AG04450 (cell line): ENCODE measurements around the gene PRKCH. TPM values are rescaled to one million over a fixed set of nuclear protein-coding genes. Genes with fewer than 3 reads are reported as not detected.
A peak's percentile ranks its signal among the peaks of the same experiment; 100 is the strongest.

ENCODE experiments used
- CTCF ChIA-PET: fragments of 300-600, 350-600 bp; formaldehyde crosslinking; extraction: SDS; loops from one replicate; lab custom pipeline; 2022; ENCODE audit warnings: antibody characterized with exemption, inconsistent platforms; lab: Charles Lee
- POLR2A ChIA-PET: fragments of 350-600 bp; formaldehyde crosslinking; extraction: SDS; loops from one replicate; lab custom pipeline; 2021; ENCODE audit warnings: antibody characterized with exemption, inconsistent platforms; lab: Yijun Ruan, JAX
- DNase-seq: peaks from one replicate; pipeline ENCODE4 v3.0.0-alpha.2; 2011; ENCODE audit warnings: low read depth, low spot score
- H3K27ac ChIP-seq: one replicate; pipeline ENCODE4 v1.5.1; 2012; ENCODE audit warnings: low read depth, low read length, control low read depth
- H3K27me3 ChIP-seq: one replicate; pipeline ENCODE4 v1.6.0; 2012; ENCODE audit warnings: low read length; ENCODE audit not compliant: control insufficient read depth, insufficient read depth
- H3K4me3 ChIP-seq: 2 replicates; pipeline ENCODE4 v1.5.1; 2011; ENCODE audit warnings: mild to moderate bottlenecking, low read depth, low read length, control low read depth
- H3K9me3 ChIP-seq: 2 replicates; pipeline ENCODE4 v1.5.1; 2012; ENCODE audit warnings: low read length; ENCODE audit not compliant: control insufficient read depth, insufficient read depth
- polyA plus RNA-seq: library from polyadenylated mRNA; depleted of rRNA; stranded (reverse); fragments of >200 nt; gene quantifications from 2 replicates; pipeline ENCODE4 v1.2.3, GENCODE V29; 2011
- TF ChIP-seq, protein P1 (sequence below): IDR thresholded peaks from 2 replicates; pipeline ENCODE4 v1.5.1; 2011; ENCODE audit warnings: low read depth, low read length, control low read depth, inconsistent platforms

The PRKCH gene
- polyA plus RNA-seq, 1 experiment: 1.6 TPM

DNA sequence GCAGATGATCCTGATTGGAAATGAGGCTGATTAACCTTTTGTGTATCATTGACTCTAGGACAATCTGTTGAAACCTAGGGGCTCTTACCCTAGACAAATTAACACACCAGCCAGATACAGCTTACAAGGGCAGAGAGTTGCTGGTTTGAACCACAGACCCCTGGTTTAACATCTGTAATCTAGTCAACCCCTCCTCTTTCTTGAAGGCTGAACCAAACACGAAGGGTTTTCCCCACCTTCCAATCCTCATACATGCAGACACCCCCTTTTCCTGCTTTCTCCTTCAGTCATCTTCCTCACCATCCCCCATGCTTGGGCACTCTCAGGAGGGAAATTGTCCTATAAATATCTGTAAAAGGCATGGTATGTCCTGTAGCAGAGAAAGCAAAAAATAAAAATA, 247.9 kb downstream of the PRKCH start:
- ChIA-PET CTCF (interaction anchor here (1.3 kb wide), 1 partner anchor 36 kb away, joined by 3 read pairs; no protein-coding TSS in a partner anchor), POLR2A (no interaction called here)
- H3K4me3 ChIP-seq: no peak overlapping the region
- no peaks in the 10 kb centered on the region for H3K9me3 ChIP-seq
- TF ChIP-seq, protein P1, sequence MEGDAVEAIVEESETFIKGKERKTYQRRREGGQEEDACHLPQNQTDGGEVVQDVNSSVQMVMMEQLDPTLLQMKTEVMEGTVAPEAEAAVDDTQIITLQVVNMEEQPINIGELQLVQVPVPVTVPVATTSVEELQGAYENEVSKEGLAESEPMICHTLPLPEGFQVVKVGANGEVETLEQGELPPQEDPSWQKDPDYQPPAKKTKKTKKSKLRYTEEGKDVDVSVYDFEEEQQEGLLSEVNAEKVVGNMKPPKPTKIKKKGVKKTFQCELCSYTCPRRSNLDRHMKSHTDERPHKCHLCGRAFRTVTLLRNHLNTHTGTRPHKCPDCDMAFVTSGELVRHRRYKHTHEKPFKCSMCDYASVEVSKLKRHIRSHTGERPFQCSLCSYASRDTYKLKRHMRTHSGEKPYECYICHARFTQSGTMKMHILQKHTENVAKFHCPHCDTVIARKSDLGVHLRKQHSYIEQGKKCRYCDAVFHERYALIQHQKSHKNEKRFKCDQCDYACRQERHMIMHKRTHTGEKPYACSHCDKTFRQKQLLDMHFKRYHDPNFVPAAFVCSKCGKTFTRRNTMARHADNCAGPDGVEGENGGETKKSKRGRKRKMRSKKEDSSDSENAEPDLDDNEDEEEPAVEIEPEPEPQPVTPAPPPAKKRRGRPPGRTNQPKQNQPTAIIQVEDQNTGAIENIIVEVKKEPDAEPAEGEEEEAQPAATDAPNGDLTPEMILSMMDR: no peak
- no peak for DNase-seq
- H3K27me3 ChIP-seq: no peaks in the 10 kb centered on the region
- H3K27ac ChIP-seq: peak overlapping the region; percentile 41

DNA sequence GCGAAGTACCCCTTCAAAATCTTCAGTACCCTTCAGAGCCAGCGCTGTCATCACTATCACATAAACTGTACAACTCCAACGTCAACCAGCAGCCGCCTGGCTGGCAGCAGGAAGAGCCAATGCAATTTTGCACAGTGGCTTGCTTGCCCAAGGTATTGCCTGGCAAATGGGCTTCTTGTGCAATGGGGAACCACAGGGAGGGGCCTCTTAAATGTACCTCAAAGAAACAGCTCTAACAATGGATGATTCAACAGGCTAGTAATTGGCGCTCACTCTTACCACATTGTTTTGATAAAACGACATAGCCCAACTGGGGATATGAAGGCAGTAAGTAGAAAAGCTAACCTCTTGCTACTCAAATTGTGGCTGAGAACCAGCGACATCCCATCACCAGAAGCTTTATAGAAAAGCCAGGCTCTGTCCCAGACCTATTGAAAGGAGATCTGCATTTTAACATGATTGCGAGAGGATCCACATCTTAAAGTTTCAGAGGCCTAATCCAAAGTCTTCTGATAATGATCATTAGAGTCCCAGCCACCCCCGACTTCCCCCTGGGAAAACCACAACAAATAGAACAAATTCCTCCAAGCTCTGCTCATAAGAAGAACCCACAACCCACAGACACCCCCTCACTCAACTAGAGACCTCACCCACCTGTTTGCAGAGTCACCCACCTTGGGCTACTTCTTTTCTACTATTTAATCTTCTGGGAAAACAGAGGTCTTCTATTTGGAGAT, 248.6 kb downstream of the PRKCH start:
- ChIA-PET CTCF (interaction anchor here (0.7 to 1.3 kb wide), 3 partner anchors 25 to 94 kb away, joined by 3 read pairs; no protein-coding TSS in a partner anchor), POLR2A (interaction anchor here (0.6 kb wide), 1 partner anchor 19 kb away, joined by 3 read pairs; no protein-coding TSS in a partner anchor)
- Histone ChIP-seq H3K9me3 (no peaks in the 10 kb centered on the region), H3K27me3 (no peaks in the 10 kb centered on the region), H3K27ac (peak overlapping the region; percentile 41), H3K4me3 (no peak overlapping the region)
- no peak for DNase-seq
- TF ChIP-seq, protein P1: no peak

DNA sequence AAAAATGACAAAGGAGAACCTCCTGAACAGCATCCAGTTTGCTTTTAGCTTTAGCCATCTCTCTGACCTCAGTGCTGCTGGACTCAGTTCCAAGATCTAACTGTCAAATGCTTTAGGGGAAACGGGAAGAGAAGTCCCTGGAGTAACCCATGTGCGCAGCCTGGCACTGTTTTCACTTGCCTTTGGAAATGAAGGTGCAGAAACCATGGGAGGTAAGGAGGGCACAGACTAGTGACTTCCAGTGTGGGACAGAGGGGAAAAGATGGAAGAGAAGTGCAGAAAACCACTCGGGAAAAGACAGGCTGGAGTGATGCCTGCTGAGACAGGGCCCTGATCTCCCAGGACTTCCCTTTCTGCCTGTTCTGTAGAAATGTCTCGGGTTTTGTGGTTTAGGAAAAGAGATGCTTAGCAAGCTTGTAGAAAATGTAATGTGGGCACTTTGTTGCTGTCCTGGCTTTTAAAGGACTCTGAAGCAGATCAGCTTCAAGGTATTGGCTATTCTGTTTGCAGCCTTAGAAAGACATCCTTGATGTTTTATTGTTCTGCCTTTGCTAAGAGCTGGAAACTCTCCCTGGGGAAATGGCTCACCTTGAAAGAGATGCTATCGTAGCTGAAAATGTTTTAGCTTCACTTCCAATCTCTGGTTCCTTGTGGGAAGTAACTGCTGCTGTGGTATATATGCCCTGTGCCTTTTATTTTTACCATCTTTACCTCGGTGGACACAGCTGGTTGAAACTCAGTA, 249.3 kb downstream of the PRKCH start:
- DNase-seq: no peak
- TF ChIP-seq, protein P1: no peak
- CTCF ChIA-PET: interaction anchor here (0.7 to 1.7 kb wide), 3 partner anchors 24 to 96 kb away, joined by 3 to 6 read pairs (median 3); no protein-coding TSS in a partner anchor
- no peaks in the 10 kb centered on the region for H3K9me3 ChIP-seq
- no peak overlapping the region for H3K4me3 ChIP-seq
- POLR2A ChIA-PET: interaction anchor here (0.6 kb wide), 1 partner anchor 18 kb away, joined by 3 read pairs; no protein-coding TSS in a partner anchor
- H3K27ac ChIP-seq: no peak overlapping the region
- no peaks in the 10 kb centered on the region for H3K27me3 ChIP-seq

DNA sequence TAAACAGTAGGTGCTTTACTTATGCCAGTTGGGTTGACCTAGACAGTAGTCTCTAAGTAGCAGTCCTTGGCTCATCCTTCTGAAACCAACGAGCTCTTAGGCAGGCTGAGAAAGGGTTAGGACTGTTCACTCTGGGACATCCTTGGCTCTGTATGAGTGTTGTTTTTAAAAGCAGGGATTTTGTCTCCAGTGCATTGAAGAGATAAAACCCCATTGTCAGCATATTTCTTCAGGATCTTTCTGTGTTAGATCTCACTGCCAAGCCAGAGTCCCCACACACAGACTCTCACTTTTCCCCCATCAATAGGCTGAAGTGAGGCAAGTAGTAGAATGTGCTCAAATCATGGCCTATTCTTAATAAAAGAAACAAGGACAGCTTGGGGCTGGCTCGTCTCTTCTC, 250.5 kb downstream of the PRKCH start:
- CTCF ChIA-PET: interaction anchor here (1.7 kb wide), 1 partner anchor 97 kb away, joined by 6 read pairs; no protein-coding TSS in a partner anchor
- TF ChIP-seq, protein P1: no peak
- Histone ChIP-seq H3K4me3 (no peak overlapping the region), H3K9me3 (no peaks in the 10 kb centered on the region), H3K27ac (no peak overlapping the region), H3K27me3 (no peaks in the 10 kb centered on the region)
- POLR2A ChIA-PET: no interaction called here
- no peak for DNase-seq
